Lower leg skin (tissue), 3 donors: Measurements from ENCODE around the gene ERRFI1.

Experiments
- POLR2A ChIP-seq, 2 donors: fragments of 450-650 bp; IDR thresholded peaks; one replicate each; pipeline ENCODE4 v1.6.1; 2016 to 2017; ENCODE audit warnings: antibody characterized with exemption in 2 of 2, mild to moderate bottlenecking in 1 of 2, moderate library complexity in 1 of 2
- TF ChIP-seq, protein P1 (sequence below), 3 donors: fragments of 450-650 bp; IDR thresholded peaks; one replicate each; pipeline ENCODE4 v1.5.1; 2016; ENCODE audit warnings: antibody characterized with exemption in 3 of 3, mild to moderate bottlenecking in 3 of 3, moderate library complexity in 2 of 3

DNA sequence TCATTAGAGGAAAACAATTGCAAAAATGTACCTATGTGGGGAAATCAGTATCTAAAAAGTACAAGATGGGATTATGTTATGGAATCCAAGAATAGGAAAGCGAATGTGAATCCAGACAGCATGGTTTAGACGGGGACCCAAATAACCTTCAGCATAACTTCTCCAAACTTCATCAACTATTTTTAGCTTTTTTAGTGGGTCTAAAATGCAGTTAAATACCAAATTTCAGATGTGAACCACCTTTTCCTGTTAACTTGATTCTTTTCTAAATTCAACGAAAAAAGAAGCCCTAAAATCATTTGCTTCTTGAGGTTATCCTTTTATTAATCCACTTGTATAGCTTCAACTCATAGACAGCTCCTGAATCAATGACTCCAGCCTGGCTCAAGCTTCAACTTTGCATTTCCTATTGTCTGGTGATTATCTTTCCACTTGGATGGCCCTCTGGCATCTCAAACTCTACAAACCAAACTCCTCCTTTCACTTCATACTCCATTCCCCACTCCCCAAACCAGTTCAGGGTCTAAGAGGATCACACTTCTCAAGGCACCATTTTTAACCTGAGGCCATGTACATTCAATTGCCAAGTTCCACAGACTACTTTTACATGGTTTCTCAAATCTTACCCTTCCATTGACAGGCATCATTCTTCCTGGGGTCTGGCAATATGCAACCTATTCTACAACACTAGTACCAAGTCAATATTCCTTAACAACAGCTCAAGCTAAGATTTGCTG is 7.4 kb downstream of the ERRFI1 start:
- TF ChIP-seq, protein P1, sequence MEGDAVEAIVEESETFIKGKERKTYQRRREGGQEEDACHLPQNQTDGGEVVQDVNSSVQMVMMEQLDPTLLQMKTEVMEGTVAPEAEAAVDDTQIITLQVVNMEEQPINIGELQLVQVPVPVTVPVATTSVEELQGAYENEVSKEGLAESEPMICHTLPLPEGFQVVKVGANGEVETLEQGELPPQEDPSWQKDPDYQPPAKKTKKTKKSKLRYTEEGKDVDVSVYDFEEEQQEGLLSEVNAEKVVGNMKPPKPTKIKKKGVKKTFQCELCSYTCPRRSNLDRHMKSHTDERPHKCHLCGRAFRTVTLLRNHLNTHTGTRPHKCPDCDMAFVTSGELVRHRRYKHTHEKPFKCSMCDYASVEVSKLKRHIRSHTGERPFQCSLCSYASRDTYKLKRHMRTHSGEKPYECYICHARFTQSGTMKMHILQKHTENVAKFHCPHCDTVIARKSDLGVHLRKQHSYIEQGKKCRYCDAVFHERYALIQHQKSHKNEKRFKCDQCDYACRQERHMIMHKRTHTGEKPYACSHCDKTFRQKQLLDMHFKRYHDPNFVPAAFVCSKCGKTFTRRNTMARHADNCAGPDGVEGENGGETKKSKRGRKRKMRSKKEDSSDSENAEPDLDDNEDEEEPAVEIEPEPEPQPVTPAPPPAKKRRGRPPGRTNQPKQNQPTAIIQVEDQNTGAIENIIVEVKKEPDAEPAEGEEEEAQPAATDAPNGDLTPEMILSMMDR (IDR thresholded peaks at IDR 0.05), result no peak
- no peak for TF ChIP-seq POLR2A (IDR thresholded peaks at IDR 0.05)
